ENCODE data around the gene ARID4B.
A peak's percentile ranks its signal among the peaks of the same experiment; 100 is the strongest.
"Not testable (repeated sequence)": the region's sequence is repeated elsewhere in the genome, so short reads cannot be mapped to it uniquely, and the experiment has no call there.

ARID4B gene

DNA sequence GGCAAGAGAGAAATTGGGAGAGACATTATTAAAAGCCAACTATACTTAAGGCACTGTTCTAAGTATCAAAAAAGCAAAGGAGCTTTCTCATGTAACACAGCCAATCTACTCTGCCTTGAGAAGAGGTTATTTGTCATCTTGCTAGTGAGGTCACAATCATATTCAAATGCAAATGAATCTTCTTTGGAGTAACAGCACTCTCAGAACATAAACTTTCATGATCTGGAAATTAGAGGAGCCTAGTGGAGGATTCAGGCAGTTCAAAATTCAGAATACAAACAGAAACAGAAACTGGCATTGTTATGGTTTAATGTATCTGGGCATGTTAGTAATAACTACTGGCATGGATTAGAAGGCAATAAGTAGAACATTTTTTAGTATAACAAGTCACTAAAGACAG is 57.4 kb downstream of the ARID4B start:
- DNase-seq (ENCODE audit: low read depth) = no peak

DNA sequence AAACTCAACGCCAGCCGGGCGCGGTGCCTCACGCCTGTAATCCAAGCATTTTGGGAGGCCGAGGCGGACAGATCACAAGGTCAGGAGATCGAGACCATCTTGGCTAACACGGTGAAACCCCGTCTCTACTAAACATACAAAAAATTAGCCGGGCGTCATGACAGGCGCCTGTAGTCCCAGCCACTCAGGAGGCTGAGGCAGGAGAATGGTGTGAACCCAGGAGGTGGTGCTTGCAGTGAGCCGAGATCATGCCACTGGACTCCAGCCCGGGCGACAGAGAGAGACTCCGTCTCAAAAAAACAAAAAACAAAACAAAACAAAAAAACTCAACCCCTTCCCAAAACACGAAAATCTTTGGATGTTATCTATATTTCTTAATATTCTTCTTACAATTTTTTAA is 58.0 kb downstream of the ARID4B start:
- not testable (repeated sequence) for DNase-seq (ENCODE audit: low read depth)

DNA sequence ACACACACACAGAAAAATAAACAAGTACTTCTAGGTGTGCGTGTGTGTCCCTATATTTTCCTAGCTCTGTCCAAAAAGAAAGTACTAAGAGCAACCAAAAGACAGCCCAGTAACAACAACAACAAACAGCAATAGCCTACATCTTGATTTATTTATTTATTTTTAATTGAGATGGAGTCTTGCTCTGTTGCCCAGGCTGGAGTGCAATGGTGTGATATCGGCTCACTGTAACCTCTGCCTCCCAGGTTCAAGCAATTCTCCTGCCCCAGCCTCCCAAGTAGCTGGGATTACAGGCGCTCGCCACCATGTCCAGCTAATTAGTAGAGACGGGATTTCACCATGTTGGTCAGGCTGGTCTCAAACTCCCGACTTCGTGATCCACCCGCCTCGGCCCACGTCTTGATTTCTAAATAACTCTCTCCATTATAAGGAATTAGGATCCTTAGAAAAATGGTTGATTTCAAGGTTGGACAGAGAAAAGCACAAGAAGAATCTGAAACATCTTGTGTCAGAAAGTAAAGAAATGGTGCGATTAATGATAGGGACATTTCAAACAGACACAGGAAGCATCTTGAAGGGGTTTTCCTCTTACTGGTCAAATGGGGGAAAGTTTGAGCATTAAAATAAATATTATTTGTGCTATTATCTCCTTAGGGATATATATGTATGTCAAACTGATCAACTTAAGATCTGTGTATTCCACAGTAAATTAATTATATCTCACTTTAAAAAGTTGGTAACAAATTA is 59.4 kb downstream of the ARID4B start:
- no peak for DNase-seq (ENCODE audit: low read depth)

DNA sequence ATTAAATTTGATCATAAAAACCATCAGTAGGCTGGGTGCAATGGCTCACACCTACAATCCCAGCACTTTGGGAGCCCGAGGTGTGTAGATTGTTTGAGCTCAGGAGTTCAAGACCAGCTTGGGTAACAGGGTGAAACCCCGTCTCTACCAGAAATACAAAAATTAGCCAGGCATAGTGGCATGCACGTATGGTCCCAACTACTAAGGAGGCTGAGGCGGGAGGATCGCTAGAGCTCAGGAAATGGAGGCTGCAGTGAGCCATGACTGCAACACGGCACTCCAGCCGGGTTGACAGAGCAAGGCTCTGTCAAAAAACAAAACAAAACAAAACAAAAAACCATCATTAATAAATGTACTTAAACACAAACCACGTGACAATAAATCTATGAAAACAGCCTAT is 61.0 kb downstream of the ARID4B start:
- no peak for DNase-seq (ENCODE audit: low read depth)

DNA sequence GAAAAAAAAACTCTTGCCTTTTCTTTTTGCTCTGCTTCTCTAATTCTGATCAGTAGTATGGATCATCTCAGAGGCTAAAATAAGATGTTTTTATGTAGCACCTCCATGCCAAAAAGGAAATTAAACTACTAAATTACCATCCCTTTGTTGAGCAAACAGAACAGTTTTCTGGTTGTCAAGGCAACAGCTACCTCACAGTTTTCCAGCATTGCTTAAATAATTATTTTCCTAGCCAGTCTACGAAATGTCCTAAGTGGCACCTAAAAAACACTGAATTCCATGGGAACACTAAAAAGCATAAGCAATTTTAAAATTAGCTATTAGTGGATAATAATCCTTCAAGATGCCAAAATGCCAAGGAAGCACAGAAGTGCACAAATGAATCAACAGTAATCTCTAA is 61.7 kb downstream of the ARID4B start:
- DNase-seq (ENCODE audit: low read depth) = no peak

DNA sequence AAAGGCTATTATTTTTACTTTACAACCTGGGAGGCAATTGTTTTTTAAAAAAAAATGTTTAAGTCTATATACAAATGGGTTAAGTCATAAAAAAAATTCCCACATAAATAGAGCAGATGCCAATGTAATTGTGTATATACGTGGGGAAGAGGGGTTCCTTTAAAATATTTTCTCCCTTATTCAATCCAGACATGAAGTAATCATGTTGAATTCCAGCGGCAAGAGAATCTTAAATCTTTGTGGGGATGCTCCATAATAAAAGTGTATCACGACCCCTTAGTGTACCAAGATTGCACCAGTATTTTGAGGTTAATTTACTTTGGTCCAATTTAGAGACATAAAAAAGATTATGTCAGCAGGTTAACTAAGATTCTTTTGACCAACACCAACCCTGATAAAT is 62.1 kb downstream of the ARID4B start:
- DNase-seq (ENCODE audit: low read depth) = no peak

DNA sequence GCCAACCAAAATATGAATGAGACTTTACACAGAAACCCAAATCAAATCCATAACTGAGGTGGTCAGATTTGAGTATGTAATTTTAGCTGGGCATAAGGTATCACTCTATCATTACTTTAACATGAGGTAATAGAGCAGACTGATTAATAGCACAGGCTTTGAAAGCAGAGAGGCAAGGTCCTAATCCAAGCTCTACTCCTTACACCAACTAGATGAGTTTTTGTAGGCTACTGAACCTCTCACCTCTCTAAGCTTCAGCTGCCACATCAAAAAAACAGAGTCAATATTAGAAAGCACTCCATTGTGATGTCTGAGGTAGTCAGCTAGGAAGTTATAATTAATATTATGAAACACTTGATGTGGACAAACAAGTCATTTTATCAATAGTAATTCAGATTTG is 63.7 kb downstream of the ARID4B start:
- no peak for DNase-seq (ENCODE audit: low read depth)

DNA sequence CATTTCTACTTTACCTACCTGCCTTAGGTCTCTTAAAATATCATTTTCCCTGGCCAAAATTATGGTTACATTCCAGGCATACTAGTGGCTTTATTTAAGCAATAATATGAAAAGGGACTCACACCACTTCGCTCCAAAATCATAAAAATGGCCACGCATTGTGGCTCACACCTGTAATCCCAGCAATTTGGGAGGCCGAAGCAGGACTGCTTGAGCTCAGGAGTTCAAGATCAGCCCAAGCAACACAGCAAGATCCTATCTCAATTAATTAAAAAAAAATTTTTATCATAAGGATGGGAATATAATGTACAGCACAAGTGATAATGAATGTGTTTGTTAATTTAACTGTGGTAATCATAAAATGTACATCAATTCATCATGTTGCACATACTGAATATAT is 65.4 kb downstream of the ARID4B start:
- DNase-seq (ENCODE audit: low read depth) = no peak

DNA sequence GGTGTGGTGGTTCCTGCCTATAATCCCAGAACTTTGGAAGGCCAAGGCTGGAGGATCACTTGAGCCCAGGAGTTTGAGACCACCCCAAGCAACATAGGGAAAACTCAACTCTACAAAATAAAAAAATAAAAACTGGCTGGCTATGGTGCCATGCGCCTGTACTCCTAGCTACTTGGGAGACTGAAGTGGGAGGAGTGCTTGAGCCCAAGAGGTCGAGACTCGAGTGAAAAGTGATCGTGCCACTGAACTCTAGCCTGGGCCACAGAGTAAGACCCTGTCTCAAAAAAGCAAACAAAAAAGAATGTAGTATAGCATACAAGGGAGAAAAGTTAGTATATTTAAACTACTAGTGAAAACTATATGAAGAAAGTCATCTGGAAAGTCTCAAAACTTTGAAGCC is 66.7 kb downstream of the ARID4B start:
- DNase-seq (ENCODE audit: low read depth) = no peak

DNA sequence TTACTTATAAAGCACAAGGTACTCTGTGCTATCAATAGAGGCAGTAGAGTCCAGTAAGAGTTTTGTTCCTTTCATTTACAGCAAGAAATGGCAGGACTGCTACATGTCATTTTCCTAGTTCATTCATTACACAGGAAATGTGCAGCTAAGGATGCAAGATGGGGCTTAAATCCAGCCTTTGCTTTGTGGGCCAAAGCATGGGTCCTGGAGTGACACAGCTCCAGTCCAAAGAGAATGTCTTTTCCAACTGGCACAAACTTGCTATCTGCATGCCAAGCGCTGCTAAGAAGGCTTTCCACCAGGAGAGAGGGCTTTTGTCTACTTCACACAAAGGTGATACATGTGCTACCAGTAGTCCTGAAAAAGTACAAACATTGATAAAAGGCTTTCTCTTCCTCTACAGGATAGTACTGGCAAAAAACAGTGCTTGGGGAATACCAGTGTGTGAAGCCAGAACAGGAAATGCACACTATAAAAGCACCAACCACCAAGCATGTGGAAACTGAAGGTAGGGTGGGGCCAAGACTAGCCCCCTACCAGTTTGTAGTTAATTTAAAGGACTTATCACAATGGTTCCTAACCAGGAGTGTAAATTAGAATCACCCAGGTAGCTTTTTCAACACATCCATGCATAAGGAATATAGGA is 68.7 kb downstream of the ARID4B start:
- no peak for DNase-seq (ENCODE audit: low read depth)

DNA sequence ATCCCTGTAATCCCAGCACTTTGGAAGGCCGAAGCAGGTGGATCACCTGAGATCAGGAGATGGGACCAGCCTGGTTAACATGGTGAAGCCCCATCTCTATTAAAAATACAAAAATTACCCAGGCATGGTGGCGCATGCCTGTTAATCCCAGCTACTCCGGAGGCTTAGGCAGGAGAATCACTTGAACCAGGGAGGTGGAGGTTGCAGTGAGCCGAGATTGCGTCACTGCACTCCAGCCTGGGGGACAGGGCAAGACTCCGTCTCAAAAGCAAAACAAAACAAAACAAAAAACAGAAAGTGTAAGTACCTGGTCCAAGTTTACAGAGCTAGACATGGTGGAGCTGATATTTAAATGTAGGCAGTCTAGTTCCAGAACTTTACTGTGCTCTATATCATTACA is 69.9 kb downstream of the ARID4B start:
- not testable (repeated sequence) for DNase-seq (ENCODE audit: low read depth)

DNA sequence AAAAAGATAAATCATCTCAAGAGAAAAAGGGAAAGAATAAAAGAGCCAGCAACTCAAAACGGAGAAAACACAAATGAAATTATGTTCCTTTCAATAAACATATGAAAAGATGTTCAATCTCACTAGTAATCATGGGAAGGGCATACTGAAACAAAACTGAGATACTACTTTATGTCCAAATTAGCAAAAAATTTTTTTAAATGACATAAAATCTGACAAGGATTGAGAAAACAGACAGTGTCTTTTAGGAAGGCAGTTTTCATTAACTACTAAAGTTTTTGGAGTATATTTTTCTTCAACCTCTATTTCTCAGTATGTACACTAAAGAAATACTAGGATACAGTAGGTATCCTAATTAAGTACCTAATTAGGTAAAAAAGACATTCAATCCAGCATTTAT is 73.3 kb downstream of the ARID4B start:
- no peak for DNase-seq (ENCODE audit: low read depth)

DNA sequence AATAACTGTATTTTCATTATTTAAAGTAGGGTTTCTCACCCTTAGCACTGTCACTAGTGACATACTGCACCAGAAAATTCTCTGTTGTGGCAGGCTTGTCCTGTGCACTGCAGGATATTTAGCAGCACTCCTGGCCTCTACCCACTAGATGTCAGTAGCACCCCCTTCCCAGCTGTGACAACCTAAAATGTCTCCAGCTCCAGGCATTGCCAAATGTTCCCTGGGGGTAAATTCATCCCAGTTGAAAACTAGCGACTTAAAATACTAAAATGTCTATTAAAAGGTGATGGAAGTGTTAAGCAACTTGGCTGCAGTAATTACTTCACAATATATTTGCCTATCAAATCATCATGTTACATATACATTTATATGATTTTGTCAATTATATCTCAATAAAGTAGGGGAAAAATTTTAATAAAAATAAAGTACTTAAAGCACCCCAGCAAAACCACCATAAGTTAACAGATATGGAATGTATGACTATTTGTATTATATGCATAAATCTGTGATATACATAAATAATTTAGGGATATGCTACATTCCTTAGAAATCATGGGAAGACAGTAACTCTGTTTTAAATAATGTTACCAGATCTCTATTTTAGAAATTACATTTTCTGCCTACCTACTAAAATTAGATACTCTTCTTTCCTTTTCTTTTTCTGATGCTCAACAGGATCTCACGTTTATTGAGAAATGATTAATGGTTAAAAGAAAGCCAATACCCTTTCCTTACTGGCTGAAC is 74.6 kb downstream of the ARID4B start:
- peak; percentile 26 for DNase-seq (ENCODE audit: low read depth)

DNA sequence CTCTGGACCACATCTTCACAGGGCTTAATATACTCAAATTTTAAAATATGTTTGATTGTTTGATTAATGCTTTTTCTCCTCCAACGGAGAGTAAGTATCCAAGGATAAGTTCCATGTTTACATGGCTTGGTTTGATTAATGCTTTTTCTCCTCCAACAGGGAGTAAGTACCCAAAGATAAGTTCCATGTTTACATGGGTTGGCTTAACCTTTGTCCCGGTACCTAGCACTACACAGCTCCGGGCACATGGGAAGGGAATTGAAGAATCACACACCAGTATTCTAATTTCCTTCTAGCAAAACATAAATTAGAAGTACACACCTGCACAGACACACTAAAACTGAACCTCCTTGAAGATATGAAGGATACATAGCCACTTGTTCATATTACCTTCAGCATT is 77.5 kb downstream of the ARID4B start:
- DNase-seq (ENCODE audit: low read depth) = no peak

DNA sequence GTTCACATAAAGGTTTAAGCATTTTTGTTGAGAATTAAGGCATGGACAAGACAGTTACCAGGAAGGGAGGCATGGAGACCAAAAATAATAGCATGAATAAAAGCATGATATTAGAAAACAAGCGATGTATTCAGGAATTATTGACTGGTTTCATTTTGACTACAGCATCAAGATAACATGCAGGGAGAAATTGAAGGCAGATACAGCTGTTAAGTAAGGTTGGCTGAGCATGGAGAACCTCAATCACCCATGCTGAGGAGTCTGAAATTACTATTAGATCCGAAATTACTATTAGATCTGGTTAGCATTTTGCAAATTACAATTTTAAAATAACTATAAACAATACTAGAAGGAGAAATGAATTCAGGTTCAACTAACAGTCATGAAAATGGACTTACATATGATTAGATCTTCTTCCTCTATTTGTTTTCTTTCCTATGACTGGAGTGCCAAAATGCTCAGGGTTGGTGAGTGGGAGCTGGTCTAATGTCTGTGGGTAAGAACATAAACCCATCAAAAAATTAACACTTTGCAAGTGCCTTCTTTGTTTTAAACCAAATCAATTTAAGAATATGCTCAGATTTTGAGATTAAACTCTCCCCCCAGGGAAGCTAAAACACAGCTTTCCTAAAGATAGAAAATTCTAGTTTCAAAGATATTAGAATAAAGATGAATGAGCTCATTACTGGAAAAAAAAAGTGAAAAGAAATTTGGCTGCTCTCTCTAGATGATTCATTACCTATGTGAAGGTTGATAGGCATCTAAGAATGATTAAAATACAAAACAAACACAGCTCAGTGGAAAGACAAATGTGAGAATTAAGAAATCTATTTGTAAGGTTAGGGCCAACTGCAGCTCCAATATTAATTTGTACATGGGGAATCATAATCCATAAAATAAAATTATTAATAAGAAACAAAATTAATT is 81.7 kb downstream of the ARID4B start:
- DNase-seq (ENCODE audit: low read depth) = no peak

DNA sequence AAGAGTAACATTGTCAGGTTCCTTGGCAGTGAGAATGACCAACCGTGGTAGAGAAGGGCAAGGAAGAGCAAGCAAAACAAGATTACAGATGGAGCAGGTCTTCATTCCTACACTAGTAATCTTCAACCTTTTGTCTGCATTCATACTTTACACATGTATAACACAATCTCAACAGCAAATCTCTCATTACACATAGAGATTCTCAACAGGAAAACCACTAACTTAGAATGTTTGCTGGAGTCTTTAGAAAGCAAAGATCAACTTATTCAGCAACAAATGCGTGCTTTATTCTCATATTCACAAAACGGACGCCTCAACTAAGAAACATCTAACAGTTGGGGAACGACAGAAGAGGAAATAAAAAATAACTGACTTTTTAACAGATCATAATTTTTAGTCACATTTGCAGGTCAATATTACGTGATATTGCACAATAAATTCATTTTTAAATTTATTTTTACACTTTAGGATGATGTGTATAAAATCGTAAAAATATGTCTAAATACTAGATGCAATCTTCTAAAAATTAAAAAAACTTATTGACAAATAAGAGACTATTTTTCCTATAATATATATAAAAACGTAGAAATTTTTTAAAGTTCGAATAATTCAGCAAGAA is 82.9 kb downstream of the ARID4B start:
- DNase-seq (ENCODE audit: low read depth) = no peak

DNA sequence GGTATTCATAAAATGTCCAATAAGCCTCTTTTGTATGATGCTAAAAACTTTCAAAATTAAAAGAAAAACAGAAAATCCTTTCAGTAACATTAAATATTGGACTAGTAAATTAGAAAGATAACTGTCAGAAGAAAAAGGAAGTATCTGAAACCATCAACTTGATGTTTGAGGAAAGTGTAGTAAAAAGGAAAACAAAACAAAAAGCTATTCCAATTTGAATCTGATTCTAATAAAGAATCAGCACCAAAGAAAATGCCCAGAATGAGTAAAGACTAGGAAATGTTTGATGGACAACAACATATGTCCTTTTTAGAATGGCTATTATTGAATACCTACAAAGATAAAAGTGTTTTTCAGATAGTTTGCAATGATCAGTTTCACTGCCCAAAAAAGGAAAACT is 87.0 kb downstream of the ARID4B start:
- no peak for DNase-seq (ENCODE audit: low read depth)

DNA sequence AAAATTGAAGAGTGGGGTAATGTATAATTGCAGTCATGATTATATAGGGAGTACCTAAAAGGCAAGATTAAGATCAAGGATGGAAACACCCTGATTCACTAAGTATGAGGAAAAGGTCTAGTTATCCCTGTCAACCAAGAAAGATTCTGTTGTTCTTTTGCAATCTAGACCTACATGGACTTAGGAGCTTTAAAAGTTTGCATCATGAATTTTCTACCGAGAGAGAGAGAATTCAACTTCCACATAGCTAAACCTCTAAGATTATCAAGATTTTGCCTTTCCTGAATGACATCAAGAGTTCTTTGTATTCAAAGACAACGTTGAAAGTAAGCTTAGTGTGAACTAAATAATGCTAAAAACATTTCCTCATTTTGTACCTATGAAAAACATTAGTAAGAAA is 88.1 kb downstream of the ARID4B start:
- DNase-seq (ENCODE audit: low read depth) = no peak

DNA sequence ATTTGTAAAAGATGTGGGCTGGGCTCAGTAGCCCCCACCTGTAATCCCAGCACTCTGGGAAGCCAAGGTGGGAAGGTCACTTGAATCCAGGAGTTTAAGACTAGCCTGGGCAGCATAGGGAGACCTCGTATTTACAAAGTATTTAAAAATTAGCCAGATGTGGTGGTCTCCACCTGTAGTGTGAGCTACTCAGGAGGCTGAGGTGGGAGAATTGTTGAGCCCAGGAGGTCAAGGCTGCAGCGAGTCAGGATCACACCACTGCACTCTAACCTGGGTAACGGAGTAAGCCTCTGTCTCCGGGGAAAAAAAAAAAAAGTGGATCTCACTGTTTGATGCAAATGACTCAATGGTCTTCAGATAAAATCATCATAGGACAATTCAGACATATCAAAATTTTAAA is 89.4 kb downstream of the ARID4B start:
- no peak for DNase-seq (ENCODE audit: low read depth)

DNA sequence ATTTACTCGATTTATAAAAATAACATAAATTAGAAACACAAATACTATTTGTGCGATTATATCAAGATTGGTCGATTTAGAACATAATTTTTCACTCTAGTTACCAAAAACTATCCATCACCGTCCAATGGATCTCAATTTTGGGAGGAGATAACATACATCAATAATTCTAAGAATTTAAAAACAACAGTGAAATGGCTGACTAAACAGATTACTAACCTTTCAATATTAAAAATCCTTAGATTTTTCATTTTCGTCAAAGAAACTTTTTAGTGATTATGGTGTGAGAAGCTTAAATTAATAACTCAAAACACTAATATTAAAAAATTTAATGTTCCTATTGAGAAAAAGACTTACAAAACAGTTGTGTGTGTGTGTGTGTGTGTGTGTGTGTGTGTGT is 91.9 kb downstream of the ARID4B start:
- no peak for DNase-seq (ENCODE audit: low read depth)

DNA sequence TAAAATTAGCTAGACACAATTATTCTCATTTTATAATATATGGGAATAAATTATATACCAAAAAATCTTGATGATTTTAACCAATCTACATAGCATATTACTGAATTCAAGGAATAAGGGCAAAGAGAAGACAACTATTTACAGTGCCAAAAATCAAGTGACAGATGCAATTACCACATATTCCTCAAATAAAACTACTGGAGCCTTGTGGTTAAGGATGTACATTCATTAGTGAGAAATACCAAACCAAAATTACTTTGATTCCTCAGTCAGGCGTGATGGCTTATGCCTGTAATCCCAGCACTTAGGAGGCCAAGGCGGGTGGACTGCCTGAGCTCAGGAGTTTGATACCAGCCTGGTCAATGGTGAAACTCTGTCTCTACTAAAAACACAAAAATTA is 98.1 kb downstream of the ARID4B start:
- no peak for DNase-seq (ENCODE audit: low read depth)

DNA sequence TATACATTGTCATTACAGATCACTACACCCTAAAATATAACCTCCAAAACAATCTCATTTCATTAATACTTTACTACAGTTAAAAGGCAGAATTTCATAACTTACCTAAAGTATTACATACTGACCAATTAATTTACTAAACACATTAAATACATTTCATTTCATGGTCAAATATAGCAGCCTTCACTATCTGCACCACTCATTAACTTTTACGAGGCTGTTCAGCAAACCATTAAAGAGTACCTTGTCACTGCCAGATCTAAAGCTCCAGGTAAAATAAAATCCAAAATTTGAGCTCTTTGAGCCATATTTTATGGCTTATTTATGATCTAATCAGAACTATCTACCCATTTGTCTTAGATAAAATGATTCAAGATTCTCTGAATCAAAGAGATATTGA is 100.6 kb downstream of the ARID4B start:
- DNase-seq (ENCODE audit: low read depth) = no peak

Measured in CMK (cell line).